Heart left ventricle (tissue), 16 donors: ENCODE measurements around the gene CHN2. TPM values are rescaled to one million over a fixed set of nuclear protein-coding genes. Genes with fewer than 3 reads are reported as not detected.

ENCODE experiments used
- ATAC-seq, 4 donors: fragments of 200-7000 bp; cut with Tn5 transposase; one replicate each; pipeline ENCODE4 v1.9.1; 2020 to 2022; ENCODE audit warnings: moderate library complexity in 4 of 4, mild to moderate bottlenecking in 3 of 4, moderate number of reproducible peaks in 1 of 4
- DNase-seq, 5 donors: peaks; one replicate each; pipeline ENCODE4 v3.0.0-alpha.2; 2020
- H3K27ac ChIP-seq, 12 donors: fragments of 200-600 bp; sonication (generic) in 4 of 12; one replicate each; pipeline versions ENCODE4 v1.5.0 to v1.8.0; 2016 to 2022; ENCODE audit warnings: mild to moderate bottlenecking in 2 of 12
- H3K27me3 ChIP-seq, 9 donors: fragments of 200-600 bp; sonication (generic) in 2 of 9; one replicate each; pipeline versions ENCODE4 v1.5.1 to v1.8.0; 2016 to 2022; ENCODE audit warnings: mild to moderate bottlenecking in 3 of 9
- H3K36me3 ChIP-seq, 9 donors: fragments of 200-600 bp; sonication (generic) in 2 of 9; one replicate each; pipeline versions ENCODE4 v1.5.0 to v1.8.0; 2018 to 2022; ENCODE audit warnings: mild to moderate bottlenecking in 2 of 9
- H3K4me1 ChIP-seq, 12 donors: fragments of 200-600 bp; sonication (generic) in 4 of 12; one replicate each; pipeline versions ENCODE4 v1.5.0 to v1.8.0; 2016 to 2022; ENCODE audit warnings: mild to moderate bottlenecking in 3 of 12
- H3K4me3 ChIP-seq, 12 donors: fragments of 200-600 bp; sonication (generic) in 4 of 12; one replicate each; pipeline versions ENCODE4 v1.5.0 to v1.8.0; 2017 to 2022; ENCODE audit warnings: mild to moderate bottlenecking in 9 of 12, moderate library complexity in 4 of 12
- H3K9me3 ChIP-seq, 12 donors: fragments of 200-600 bp; sonication (generic) in 4 of 12; one replicate each; pipeline versions ENCODE4 v1.5.0 to v1.8.0; 2016 to 2022; ENCODE audit warnings: mild to moderate bottlenecking in 1 of 12
- CTCF ChIP-seq, 12 donors: fragments of 200-600 bp; sonication (generic) in 4 of 12; IDR thresholded peaks; one replicate each; pipeline versions ENCODE4 v1.5.0 to v1.8.0; 2018 to 2022; ENCODE audit warnings: antibody characterized with exemption in 12 of 12, mild to moderate bottlenecking in 5 of 12
- POLR2A ChIP-seq, 2 donors: fragments of 450-650 bp; IDR thresholded peaks; one replicate each; pipeline ENCODE4 v1.6.1; 2017; ENCODE audit warnings: antibody characterized with exemption in 2 of 2, mild to moderate bottlenecking in 2 of 2, moderate library complexity in 2 of 2
- WGBS, 4 donors: extraction: QIAGEN DNeasy Blood & Tissue Kit in 2 of 4; methylation state at CpG; one replicate each; pipeline versions ENCODE4 v1.1.5 to v1.1.7; 2013 to 2018; 5-methylcytosine and 5-hydroxymethylcytosine counted together
- intact Hi-C, 10 donors: fragments of 100-400 bp; cut with DNase I; formaldehyde crosslinking; loops; one replicate each; pipeline versions ENCODE4 v1.11.1 to v1.14.2; 2022
- polyA plus RNA-seq, 2 donors: library from polyadenylated mRNA; stranded (reverse); fragments of 200-250 nt; gene quantifications; one replicate each; pipeline ENCODE4 v1.2.3, GENCODE V29; 2013
- total RNA-seq, 9 donors: library from RNA; depleted of rRNA in 2 of 9; stranded (reverse); fragments of >200 nt in 2 of 9; fragmentation: NEBNext Ultra II Directional in 3 of 9; extraction: Animal tissue kit (Norgen Biotek cat#: 25700) in 3 of 9; gene quantifications; one replicate each; pipeline versions ENCODE4 v1.1.0 to v1.2.4, GENCODE V29; 2016 to 2023
- donor health status: ischemic (EF 13 %, LVEDD 7.1; RV severe dilation, severe dysfunction).
- donor health status: healthy with polysubstance abuse.
- donor health status: DM: no; HTN: yes; CAD: no.
- donor health status: DM: no; HTN: no; CAD: no.
- donor health status: ischemic (EF 25% LVEDD 6.9; RV normal size, moderate dysfunction).
- donor health status: ischemic (EF 25% LVEDD 5.7; RV mildly dilated, moderate dysfunction).
- donor health status: healthy.
- donor health status: DM: yes; HTN: yes; CAD: no.
- donor health status: ischemic (EF 35%, LVEDD 5.7; RV mildly dilated, moderate dysfunction).
- donor health status: nonischemic (EF 11% LVEDD 7.7; RV severe dilation, severe dysfunction).
- donor health status: DM: yes; HTN: yes; CAD: no.
- donor health status: PGD.
- donor health status: ischemic (EF 29% LVEDD 5.4; RV normal size, mild dysfunction).
- donor health status: nonischemic (EF 23%, LVEDD 6.1; RV moderate dilation, normal function).

The CHN2 gene
- total and polyA plus RNA-seq, 11 donors = 11.2 to 54.4 (median 33.6) TPM

- no peaks in the 10 kb centered on the region for H3K27me3 ChIP-seq
- H3K9me3 ChIP-seq = no peaks in the 10 kb centered on the region
- ATAC-seq = no peak
- TF ChIP-seq POLR2A (IDR thresholded peaks at IDR 0.05) = no peak
- no peak for TF ChIP-seq CTCF (IDR thresholded peaks at IDR 0.05)
- peaks cover 0 to 10% (median 0%) of the 10 kb centered on the region in 9 donors for H3K36me3 ChIP-seq
- peaks cover 0 to 17% (median 5%) of the 10 kb centered on the region in 12 donors for H3K4me1 ChIP-seq
- no peak for DNase-seq
- no peak overlapping the region for H3K27ac ChIP-seq
- no peak overlapping the region for H3K4me3 ChIP-seq
- intact Hi-C loops = no loop called here
- WGBS, 4 donors = 94 to 96% (median 96%) methylated on average over 3 of the region's 3 CpGs
Observed at GRCh38 chr7:29363636-29364425, 169.3 kb downstream of the CHN2 start.

GRCh38 chr7:29364661-29365060, 170.1 kb downstream of the CHN2 start:
- H3K36me3 ChIP-seq = peaks cover 0 to 3% (median 0%) of the 10 kb centered on the region in 9 donors
- no peak for TF ChIP-seq CTCF (IDR thresholded peaks at IDR 0.05)
- no peak for TF ChIP-seq POLR2A (IDR thresholded peaks at IDR 0.05)
- ATAC-seq (no peak), DNase-seq (no peak)
- H3K27me3 ChIP-seq = no peaks in the 10 kb centered on the region
- H3K9me3 ChIP-seq = no peaks in the 10 kb centered on the region
- WGBS, 4 donors = 84 to 94% (median 88%) methylated on average over 1 of the region's 1 CpG
- H3K27ac ChIP-seq = no peak overlapping the region
- H3K4me1 ChIP-seq = peaks cover 0 to 17% (median 5%) of the 10 kb centered on the region in 12 donors
- intact Hi-C loops = no loop called here
- H3K4me3 ChIP-seq = no peak overlapping the region

- TF ChIP-seq CTCF (IDR thresholded peaks at IDR 0.05) (no peak), POLR2A (IDR thresholded peaks at IDR 0.05) (no peak)
- WGBS, 4 donors = 84 to 100% (median 98%) methylated on average over 1 of the region's 1 CpG
- intact Hi-C loops = no loop called here
Observed at GRCh38 chr7:29365423-29365822, 170.8 kb downstream of the CHN2 start.

GRCh38 chr7:29367784-29368183, 173.2 kb downstream of the CHN2 start:
- H3K36me3 ChIP-seq = peaks cover 0 to 10% (median 0%) of the 10 kb centered on the region in 9 donors
- ATAC-seq (no peak), DNase-seq (no peak)
- WGBS, 4 donors = 32 to 48% (median 39%) methylated on average over 3 of the region's 3 CpGs
- TF ChIP-seq CTCF (IDR thresholded peaks at IDR 0.05) (no peak), POLR2A (IDR thresholded peaks at IDR 0.05) (no peak)
- H3K4me1 ChIP-seq = peaks cover 0 to 30% (median 5%) of the 10 kb centered on the region in 12 donors
- H3K9me3 ChIP-seq = no peaks in the 10 kb centered on the region
- no peaks in the 10 kb centered on the region for H3K27me3 ChIP-seq
- intact Hi-C loops = no loop called here
- H3K4me3 ChIP-seq = no peak overlapping the region
- no peak overlapping the region for H3K27ac ChIP-seq

More at GRCh38 chr7:29365423-29365822, 170.8 kb downstream of the CHN2 start:
- Histone ChIP-seq H3K4me1 (peaks cover 0 to 21% (median 5%) of the 10 kb centered on the region in 12 donors), H3K27me3 (no peaks in the 10 kb centered on the region), H3K9me3 (no peaks in the 10 kb centered on the region), H3K4me3 (no peak overlapping the region), H3K36me3 (peaks cover 0 to 3% (median 0%) of the 10 kb centered on the region in 9 donors), H3K27ac (no peak overlapping the region)
- DNase-seq (no peak), ATAC-seq (no peak)
